Measurements from ENCODE around the gene CDK2. TPM values are rescaled to one million over a fixed set of nuclear protein-coding genes. Genes with fewer than 3 reads are reported as not detected.

Gene CDK2
- total RNA-seq, 1 donor from 2014 or later: 29.0 TPM

DNA sequence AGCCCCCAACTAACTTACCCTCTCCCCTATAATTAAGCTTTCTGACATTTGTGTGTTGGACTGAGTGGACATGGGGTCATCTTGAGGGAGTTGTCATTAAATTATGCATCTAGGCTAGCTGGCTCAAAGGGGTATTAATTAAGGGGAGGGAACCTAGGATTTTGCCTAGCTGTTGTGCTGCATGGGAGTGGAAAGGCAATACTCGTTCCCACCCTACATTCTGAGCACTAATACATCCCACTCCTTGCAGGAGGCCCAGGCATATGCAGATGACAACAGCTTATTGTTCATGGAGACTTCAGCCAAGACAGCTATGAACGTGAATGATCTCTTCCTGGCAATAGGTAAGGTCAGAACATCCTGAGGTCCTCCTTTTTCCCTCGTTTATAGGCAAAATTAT lies 24.5 kb downstream of the CDK2 start:
- Mint-ChIP-seq H3K27me3 (no peaks in the 10 kb centered on the region), H3K4me3 (no peak overlapping the region), H3K36me3 (ENCODE audit: low read depth) (peaks cover 76% of the 10 kb centered on the region), H3K4me1 (peaks cover 4% of the 10 kb centered on the region), H3K27ac (peak overlapping the region; percentile 11), H3K9me3 (no peaks in the 10 kb centered on the region)
- intact Hi-C loops (cut with micrococcal nuclease): no loop called here
- CTCF ChIA-PET: interaction anchor here (0.8 to 1.8 kb wide), 2 partner anchors 50 to 88 kb away, joined by 3 to 5 read pairs; partner anchors contain the start of gene ERBB3
- no peak for DNase-seq
- ATAC-seq (ENCODE audit: low read depth): no peak
- POLR2A ChIA-PET: interaction anchor here (2.4 kb wide), 1 partner anchor 17 kb away, joined by 7 read pairs; the partner anchor contains the start of gene RAB5B
- TF ChIP-seq, protein P1, sequence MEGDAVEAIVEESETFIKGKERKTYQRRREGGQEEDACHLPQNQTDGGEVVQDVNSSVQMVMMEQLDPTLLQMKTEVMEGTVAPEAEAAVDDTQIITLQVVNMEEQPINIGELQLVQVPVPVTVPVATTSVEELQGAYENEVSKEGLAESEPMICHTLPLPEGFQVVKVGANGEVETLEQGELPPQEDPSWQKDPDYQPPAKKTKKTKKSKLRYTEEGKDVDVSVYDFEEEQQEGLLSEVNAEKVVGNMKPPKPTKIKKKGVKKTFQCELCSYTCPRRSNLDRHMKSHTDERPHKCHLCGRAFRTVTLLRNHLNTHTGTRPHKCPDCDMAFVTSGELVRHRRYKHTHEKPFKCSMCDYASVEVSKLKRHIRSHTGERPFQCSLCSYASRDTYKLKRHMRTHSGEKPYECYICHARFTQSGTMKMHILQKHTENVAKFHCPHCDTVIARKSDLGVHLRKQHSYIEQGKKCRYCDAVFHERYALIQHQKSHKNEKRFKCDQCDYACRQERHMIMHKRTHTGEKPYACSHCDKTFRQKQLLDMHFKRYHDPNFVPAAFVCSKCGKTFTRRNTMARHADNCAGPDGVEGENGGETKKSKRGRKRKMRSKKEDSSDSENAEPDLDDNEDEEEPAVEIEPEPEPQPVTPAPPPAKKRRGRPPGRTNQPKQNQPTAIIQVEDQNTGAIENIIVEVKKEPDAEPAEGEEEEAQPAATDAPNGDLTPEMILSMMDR (IDR thresholded peaks at IDR 0.05): no peak

DNA sequence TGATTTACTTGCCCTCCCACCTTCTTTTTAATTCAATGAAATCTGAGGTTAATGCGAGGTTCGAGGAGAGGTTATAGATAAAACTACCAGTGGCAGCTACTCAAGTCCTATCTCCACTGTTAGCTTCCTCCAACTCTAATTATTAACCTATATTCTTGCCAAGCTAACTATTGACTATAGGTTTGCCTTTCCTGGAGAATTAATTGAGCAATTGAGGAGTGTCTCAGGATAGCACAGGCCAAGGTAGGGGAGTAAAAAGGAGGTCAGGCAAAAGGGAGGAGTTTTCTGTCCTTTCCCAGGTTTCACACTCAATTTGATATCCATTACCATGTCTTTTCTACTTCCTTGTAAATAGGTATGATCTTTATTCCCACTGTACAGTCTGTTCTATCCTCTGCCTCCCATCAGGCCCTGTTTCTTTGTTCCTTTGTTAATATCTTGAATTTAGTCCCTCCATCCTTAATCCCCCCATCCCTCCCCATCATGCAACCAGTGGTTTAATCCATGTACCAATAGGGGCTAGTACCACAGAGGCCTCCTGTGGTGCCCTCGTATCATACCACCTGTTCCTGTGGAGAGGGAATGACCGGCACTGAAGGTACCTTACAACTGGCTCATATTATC lies 26.7 kb downstream of the CDK2 start:
- peaks cover 60% of the 10 kb centered on the region for H3K36me3 Mint-ChIP-seq (ENCODE audit: low read depth)
- peaks cover 21% of the 10 kb centered on the region for H3K4me1 Mint-ChIP-seq
- no peaks in the 10 kb centered on the region for H3K9me3 Mint-ChIP-seq
- ATAC-seq (ENCODE audit: low read depth): no peak
- no peaks in the 10 kb centered on the region for H3K27me3 Mint-ChIP-seq
- POLR2A ChIA-PET: no interaction called here
- CTCF ChIA-PET: no interaction called here
- TF ChIP-seq, protein P1 (IDR thresholded peaks at IDR 0.05): no peak
- H3K4me3 Mint-ChIP-seq: no peak overlapping the region
- intact Hi-C loops (cut with micrococcal nuclease): no loop called here
- DNase-seq: no peak
- H3K27ac Mint-ChIP-seq: no peak overlapping the region

DNA sequence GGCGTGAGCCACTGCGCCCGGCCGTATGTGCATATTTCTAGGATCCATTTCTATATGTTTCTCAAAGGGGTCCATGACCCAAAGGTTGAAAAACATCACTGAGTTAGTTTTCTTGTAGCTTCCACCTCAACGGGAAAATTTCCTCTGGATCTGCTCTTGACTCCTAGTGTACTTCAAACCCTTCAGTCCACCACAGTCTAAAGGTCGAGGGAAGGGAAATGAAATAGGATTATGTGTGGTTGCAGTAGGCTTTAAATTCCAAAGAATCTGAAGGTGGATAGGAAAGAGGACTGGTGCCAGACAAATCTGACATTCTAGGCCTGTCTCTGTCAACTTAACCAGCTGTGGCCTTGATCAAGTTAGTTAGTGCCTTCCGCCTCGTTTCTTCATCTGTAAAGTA lies 28.7 kb downstream of the CDK2 start:
- DNase-seq (no peak), ATAC-seq (ENCODE audit: low read depth) (no peak)
- intact Hi-C loops (cut with micrococcal nuclease): no loop called here
- peaks cover 42% of the 10 kb centered on the region for H3K36me3 Mint-ChIP-seq (ENCODE audit: low read depth)
- TF ChIP-seq, protein P1 (IDR thresholded peaks at IDR 0.05): no peak
- ChIA-PET POLR2A (interaction anchor here (1.0 to 3.3 kb wide), 4 partner anchors 12 to 257 kb away, joined by 3 to 18 read pairs (median 10); partner anchors contain the start of genes RAB5B and ZC3H10), CTCF (interaction anchor here (0.8 to 3.3 kb wide), 23 partner anchors 10 to 256 kb away, joined by 3 to 26 read pairs (median 4); partner anchors contain the start of genes PA2G4, RAB5B, RPL41 and SMARCC2)
- H3K27ac Mint-ChIP-seq: no peak overlapping the region
- H3K4me3 Mint-ChIP-seq: no peak overlapping the region
- H3K27me3 Mint-ChIP-seq: no peaks in the 10 kb centered on the region
- H3K9me3 Mint-ChIP-seq: no peaks in the 10 kb centered on the region
- H3K4me1 Mint-ChIP-seq: peaks cover 21% of the 10 kb centered on the region

DNA sequence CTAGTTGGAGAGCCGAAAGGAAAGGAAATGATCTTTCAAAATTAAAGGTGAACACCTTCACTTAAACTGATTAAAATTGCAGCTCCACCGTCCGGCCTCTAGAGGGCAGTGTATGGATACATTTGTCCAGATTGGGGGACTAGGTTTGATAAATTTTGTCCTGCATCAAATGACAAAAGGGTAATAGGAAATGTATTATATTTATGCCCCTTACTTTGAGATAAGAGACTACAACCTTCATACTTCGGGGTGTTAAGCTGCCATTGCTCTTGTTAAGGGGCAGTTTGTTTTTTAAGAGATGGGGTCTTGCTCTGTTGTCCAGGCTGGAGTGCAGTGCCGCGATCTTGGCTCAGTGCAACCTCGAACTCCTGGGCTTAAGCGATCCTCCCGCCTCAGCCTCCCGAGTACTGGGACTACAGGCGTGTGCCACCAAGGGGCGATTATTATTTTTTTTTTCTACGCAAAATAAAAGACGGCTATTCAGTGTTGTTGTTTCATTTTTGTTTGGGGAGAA lies 29.6 kb downstream of the CDK2 start:
- ChIA-PET POLR2A (interaction anchor here (0.6 to 3.3 kb wide), 10 partner anchors 11 to 381 kb away, joined by 3 to 18 read pairs (median 5); partner anchors contain the start of genes ITGA7, PA2G4, RAB5B and SMARCC2), CTCF (interaction anchor here (0.8 to 3.3 kb wide), 24 partner anchors 10 to 257 kb away, joined by 3 to 26 read pairs (median 4); partner anchors contain the start of genes PA2G4, RAB5B, RPL41 and SMARCC2)
- no peak for DNase-seq

More for the DNA sequence above, 29.6 kb downstream of the CDK2 start:
- TF ChIP-seq, protein P1 (IDR thresholded peaks at IDR 0.05): no peak
- Mint-ChIP-seq H3K9me3 (no peaks in the 10 kb centered on the region), H3K27me3 (no peaks in the 10 kb centered on the region), H3K4me1 (peaks cover 21% of the 10 kb centered on the region), H3K4me3 (peak overlapping the region; percentile 78), H3K36me3 (ENCODE audit: low read depth) (peaks cover 33% of the 10 kb centered on the region), H3K27ac (peak overlapping the region; percentile 18)
- intact Hi-C loops (cut with micrococcal nuclease): loop anchor here (1.0 to 2.0 kb wide), 5 partner anchors 33 to 193 kb away; partner anchors contain the start of genes PA2G4, RPS26, SMARCC2 and ZC3H10
- peak; percentile 61 for ATAC-seq (ENCODE audit: low read depth)
